Measurements from ENCODE around the gene LAMB1. TPM values are rescaled to one million over a fixed set of nuclear protein-coding genes. Genes with fewer than 3 reads are reported as not detected.

Gene LAMB1
- total RNA-seq, 2 experiments from 2014 or later = 0.17 TPM; not detected in 1

DNA sequence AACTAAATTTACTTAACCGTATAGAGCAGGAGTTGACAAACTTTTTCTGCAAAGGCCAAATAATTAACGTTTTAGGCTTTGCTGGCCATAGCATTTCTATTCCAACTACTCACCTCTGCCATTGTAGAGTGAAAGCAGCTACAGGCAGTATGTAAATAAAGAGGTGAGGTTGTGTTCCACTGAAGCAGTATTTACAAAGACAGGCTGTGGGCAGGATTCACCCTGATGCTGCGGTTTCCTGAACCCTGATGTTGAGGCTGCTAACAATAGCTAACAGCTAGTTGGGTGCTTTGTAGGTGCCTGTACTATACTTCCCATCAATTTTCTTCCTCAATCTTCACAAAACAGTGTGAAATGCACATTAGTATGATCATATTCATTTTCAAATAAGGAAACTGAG, 47.0 kb upstream of the LAMB1 start:
- intact Hi-C loops (cut with micrococcal nuclease; ENCODE audit: unreplicated experiment) = no loop called here
- Histone ChIP-seq H3K79me2 (ENCODE audit: insufficient read depth, low read depth, low read length) (no peaks in the 10 kb centered on the region), H3K4me1 (ENCODE audit: insufficient read depth, low read length, poor library complexity, severe bottlenecking) (peaks cover 5% of the 10 kb centered on the region), H3K9me2 (ENCODE audit: insufficient read depth, low read length) (no peaks in the 10 kb centered on the region), H3K36me3 (ENCODE audit: insufficient read depth, low read length) (no peaks in the 10 kb centered on the region), H3K4me3 (ENCODE audit: low read depth, low read length, poor library complexity, severe bottlenecking) (no peak overlapping the region), H3K4me2 (ENCODE audit: low read length) (no peak overlapping the region), H4K20me1 (ENCODE audit: insufficient read depth, low read length) (no peaks in the 10 kb centered on the region), H3K27ac (ENCODE audit: low read depth, low read length, poor library complexity, severe bottlenecking) (no peak overlapping the region), H3K9me3 (ENCODE audit: low read length) (no peaks in the 10 kb centered on the region), H2AFZ (ENCODE audit: low read length) (no peak overlapping the region)
- ChIA-PET POLR2A (no interaction called here), CTCF (ENCODE audit: unreplicated experiment) (no interaction called here)
- TF ChIP-seq, protein P1, sequence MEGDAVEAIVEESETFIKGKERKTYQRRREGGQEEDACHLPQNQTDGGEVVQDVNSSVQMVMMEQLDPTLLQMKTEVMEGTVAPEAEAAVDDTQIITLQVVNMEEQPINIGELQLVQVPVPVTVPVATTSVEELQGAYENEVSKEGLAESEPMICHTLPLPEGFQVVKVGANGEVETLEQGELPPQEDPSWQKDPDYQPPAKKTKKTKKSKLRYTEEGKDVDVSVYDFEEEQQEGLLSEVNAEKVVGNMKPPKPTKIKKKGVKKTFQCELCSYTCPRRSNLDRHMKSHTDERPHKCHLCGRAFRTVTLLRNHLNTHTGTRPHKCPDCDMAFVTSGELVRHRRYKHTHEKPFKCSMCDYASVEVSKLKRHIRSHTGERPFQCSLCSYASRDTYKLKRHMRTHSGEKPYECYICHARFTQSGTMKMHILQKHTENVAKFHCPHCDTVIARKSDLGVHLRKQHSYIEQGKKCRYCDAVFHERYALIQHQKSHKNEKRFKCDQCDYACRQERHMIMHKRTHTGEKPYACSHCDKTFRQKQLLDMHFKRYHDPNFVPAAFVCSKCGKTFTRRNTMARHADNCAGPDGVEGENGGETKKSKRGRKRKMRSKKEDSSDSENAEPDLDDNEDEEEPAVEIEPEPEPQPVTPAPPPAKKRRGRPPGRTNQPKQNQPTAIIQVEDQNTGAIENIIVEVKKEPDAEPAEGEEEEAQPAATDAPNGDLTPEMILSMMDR (conservative IDR thresholded peaks at IDR 0.05; ENCODE audit: low read length) = no peak
- no peak for TF ChIP-seq EZH2phosphoT487 (IDR thresholded peaks at IDR 0.05; ENCODE audit: borderline replicate concordance, low read depth, low read length)
- BruUV-seq (replicated peaks) = no TSS peak
- no peak for DNase-seq (ENCODE audit: low spot score)

DNA sequence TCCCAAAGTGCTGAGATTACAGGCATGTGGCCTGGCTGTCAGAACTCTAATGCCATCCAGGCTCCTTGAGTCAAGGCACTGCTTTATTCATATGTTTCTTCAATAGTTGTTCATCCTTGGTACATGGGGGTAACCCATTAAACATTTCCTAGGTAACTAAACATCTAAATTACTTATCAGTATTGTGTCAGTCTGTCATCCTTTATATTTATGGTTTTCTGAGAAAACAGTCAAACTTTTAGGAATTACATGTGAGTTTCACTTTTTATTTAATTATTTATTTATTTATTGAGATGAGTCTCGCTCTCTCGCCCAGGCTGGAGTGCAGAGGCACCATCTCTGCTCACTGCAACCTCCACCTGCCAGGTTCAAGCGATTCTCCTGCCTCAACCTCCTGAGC, 45.5 kb upstream of the LAMB1 start:
- H3K4me1 ChIP-seq (ENCODE audit: insufficient read depth, low read length, poor library complexity, severe bottlenecking) = peaks cover 5% of the 10 kb centered on the region
- no peaks in the 10 kb centered on the region for H3K9me2 ChIP-seq (ENCODE audit: insufficient read depth, low read length)
- DNase-seq (ENCODE audit: low spot score) = no peak
- no TSS peak for BruUV-seq (replicated peaks)
- CTCF ChIA-PET (ENCODE audit: unreplicated experiment) = no interaction called here
- POLR2A ChIA-PET = no interaction called here
- no peak for TF ChIP-seq EZH2phosphoT487 (IDR thresholded peaks at IDR 0.05; ENCODE audit: borderline replicate concordance, low read depth, low read length)
- TF ChIP-seq, protein P1 (conservative IDR thresholded peaks at IDR 0.05; ENCODE audit: low read length) = no peak
- no peak overlapping the region for H3K4me2 ChIP-seq (ENCODE audit: low read length)
- peak overlapping the region; percentile 51; the same call in 1 of the 2 replicates for H2AFZ ChIP-seq (ENCODE audit: low read length)
- no peak overlapping the region for H3K27ac ChIP-seq (ENCODE audit: low read depth, low read length, poor library complexity, severe bottlenecking)
- no peak overlapping the region for H3K4me3 ChIP-seq (ENCODE audit: low read depth, low read length, poor library complexity, severe bottlenecking)
- H3K36me3 ChIP-seq (ENCODE audit: insufficient read depth, low read length) = no peaks in the 10 kb centered on the region
- intact Hi-C loops (cut with micrococcal nuclease; ENCODE audit: unreplicated experiment) = no loop called here
- H3K79me2 ChIP-seq (ENCODE audit: insufficient read depth, low read depth, low read length) = no peaks in the 10 kb centered on the region
- H3K9me3 ChIP-seq (ENCODE audit: low read length) = no peaks in the 10 kb centered on the region
- no peaks in the 10 kb centered on the region for H4K20me1 ChIP-seq (ENCODE audit: insufficient read depth, low read length)

DNA sequence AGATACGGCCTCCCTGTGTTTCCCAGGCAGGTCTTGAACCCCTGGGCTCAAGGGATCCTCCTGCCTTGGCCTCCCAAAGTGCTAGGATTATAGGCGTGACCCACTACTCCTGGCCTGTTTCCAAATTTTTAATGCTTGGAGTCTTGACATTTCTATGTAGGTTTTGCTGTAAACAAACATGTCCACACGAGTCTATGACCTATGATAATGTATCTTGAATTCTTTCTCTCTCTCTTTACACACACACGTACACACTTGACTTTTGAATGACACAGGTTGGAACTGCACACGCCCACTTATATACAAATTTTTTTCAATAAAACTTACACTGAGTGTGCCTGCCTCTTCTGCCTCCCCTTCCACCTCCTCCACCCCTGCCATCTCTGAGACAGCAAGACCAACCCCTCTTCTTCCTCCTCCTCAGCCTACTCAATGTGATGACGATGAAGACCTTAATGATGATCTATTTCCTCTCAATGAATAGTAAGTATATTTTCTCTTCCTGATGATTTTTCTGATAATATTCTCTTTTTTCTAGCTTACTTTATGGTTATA, 44.1 kb upstream of the LAMB1 start:
- Histone ChIP-seq H4K20me1 (ENCODE audit: insufficient read depth, low read length) (no peaks in the 10 kb centered on the region), H3K9me3 (ENCODE audit: low read length) (no peaks in the 10 kb centered on the region), H3K79me2 (ENCODE audit: insufficient read depth, low read depth, low read length) (no peaks in the 10 kb centered on the region), H3K4me1 (ENCODE audit: insufficient read depth, low read length, poor library complexity, severe bottlenecking) (peaks cover 5% of the 10 kb centered on the region), H3K4me3 (ENCODE audit: low read depth, low read length, poor library complexity, severe bottlenecking) (no peak overlapping the region), H3K27ac (ENCODE audit: low read depth, low read length, poor library complexity, severe bottlenecking) (no peak overlapping the region), H3K9me2 (ENCODE audit: insufficient read depth, low read length) (no peaks in the 10 kb centered on the region), H3K36me3 (ENCODE audit: insufficient read depth, low read length) (no peaks in the 10 kb centered on the region), H3K4me2 (ENCODE audit: low read length) (no peak overlapping the region), H2AFZ (ENCODE audit: low read length) (no peak overlapping the region)
- DNase-seq (ENCODE audit: low spot score) = no peak
- BruUV-seq (replicated peaks) = no TSS peak
- intact Hi-C loops (cut with micrococcal nuclease; ENCODE audit: unreplicated experiment) = no loop called here
- POLR2A ChIA-PET = interaction anchor here (0.6 kb wide), 1 partner anchor 469 kb away, joined by 3 read pairs; no protein-coding TSS in a partner anchor
- TF ChIP-seq EZH2phosphoT487 (IDR thresholded peaks at IDR 0.05; ENCODE audit: borderline replicate concordance, low read depth, low read length) = no peak
- TF ChIP-seq, protein P1 (conservative IDR thresholded peaks at IDR 0.05; ENCODE audit: low read length) = no peak
- CTCF ChIA-PET (ENCODE audit: unreplicated experiment) = no interaction called here
